HG02970 (cell line): Measurements from ENCODE around the gene DYNC2LI1.
A peak's percentile ranks its signal among the peaks of the same experiment; 100 is the strongest.
"Not testable (repeated sequence)": the region's sequence is repeated elsewhere in the genome, so short reads cannot be mapped to it uniquely, and the experiment has no call there.

Experiments used
- ATAC-seq: cut with Tn5 transposase; IDR thresholded peaks from one replicate; pipeline ENCODE4 v1.9.1; 2021; ENCODE audit warnings: mild to moderate bottlenecking, moderate library complexity, moderate number of reproducible peaks; ENCODE audit not compliant: unreplicated experiment, low FRiP score

The DYNC2LI1 gene

DNA sequence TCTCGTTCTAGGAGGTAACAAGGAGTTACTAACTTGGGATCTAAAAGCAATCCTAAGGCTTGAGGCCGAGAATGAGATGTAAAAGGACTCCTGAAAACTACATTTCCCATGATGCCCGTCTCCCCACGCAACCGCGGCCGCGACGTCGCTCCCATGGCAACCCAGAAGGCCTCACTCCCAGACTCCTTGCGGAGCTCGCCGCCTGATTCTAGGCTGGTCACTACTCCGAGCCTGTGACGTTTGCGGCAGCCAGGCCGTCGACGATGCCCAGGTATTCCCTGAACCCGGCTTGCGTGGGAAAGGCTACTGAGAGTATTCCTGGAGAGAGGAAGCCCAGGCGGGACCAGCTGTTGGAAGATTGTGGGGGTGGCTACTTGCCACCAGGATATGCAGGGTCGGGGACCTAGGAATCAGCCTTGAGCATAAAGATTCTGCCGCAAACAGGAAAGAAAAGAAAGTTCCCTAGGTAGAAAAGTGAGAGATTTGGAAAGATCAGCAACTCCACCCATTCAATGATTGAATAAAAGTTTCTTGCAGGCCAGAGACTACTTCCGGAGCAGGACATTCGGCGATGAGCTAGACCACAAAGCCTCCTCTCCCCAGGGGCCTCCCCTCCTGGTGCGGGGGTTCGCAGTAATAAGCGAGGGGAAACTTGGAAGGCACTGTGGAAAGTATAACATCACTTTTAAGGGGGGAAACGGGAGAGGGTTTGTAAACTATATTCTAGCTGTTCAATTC lies at the start of gene DYNC2LI1:
TSS of gene DYNC2LI1 (plus strand) at position 164 of the 738 bp plus-strand sequence. CDS start at position 264, 100 bp downstream.
- peak; percentile 99 for ATAC-seq

DNA sequence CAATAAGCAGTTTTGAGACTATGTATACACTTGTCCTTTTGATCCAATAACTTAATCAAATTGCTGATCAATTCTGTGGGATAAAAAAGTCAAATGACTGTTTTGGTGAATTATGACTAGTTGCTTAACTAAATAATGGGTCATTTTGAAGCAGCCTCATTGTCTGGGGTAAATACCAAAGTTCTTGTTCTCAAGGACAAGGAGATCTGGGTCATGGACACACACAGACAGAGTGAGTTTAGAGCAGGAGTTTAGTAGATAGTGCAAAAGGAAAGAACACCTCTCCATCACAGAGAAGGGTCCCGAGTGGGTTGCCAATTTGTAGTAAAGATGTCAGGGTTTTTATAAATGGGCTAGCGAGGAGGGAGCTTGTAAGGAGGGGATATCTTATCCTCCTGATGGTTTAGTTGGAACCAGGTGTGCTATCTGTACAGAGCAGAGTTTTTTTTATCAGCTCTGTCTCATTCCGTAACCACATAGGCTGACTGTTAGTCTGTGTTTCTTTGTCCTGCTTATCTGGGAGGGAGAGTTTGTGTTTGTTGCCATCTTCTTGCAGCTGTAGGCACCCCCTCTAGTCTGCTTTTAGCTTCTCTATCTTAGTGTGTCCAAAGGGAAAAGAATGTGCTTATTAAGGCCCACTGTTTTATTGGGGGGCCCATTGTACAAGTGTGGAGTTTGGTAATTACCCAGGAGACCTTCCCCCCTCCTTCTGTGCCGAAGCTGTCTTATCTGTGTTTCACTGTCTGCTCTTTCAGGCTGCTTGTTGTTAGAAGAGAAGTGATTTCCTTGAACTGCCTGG lies 48.9 kb upstream of the DYNC2LI1 start:
- no peak for ATAC-seq

DNA sequence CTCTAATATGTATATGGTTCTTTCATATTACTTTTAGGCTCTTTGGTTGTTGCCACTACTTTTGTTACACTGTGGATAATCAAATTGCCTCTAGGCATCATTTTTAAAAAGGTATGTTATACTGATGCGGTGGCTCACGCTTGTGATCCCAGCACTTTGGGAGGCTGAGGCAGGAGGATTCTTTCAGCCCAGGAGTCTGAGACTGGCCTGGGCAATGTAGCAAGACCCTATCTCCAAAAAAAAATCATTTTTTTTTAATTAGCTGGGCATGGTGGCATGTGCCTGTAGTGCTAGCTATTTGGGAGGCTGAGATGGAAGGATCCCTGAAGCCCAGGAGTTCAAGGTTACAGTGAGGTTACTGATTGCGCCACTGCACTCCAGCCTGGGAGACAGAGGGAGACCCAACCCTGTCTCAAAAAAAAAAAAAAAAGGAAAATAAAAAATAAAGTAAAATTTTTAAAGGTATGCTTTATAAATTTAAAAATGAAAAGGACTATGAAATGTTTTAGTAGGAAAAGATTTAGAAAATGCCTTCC lies 48.1 kb upstream of the DYNC2LI1 start:
- ATAC-seq = no peak

DNA sequence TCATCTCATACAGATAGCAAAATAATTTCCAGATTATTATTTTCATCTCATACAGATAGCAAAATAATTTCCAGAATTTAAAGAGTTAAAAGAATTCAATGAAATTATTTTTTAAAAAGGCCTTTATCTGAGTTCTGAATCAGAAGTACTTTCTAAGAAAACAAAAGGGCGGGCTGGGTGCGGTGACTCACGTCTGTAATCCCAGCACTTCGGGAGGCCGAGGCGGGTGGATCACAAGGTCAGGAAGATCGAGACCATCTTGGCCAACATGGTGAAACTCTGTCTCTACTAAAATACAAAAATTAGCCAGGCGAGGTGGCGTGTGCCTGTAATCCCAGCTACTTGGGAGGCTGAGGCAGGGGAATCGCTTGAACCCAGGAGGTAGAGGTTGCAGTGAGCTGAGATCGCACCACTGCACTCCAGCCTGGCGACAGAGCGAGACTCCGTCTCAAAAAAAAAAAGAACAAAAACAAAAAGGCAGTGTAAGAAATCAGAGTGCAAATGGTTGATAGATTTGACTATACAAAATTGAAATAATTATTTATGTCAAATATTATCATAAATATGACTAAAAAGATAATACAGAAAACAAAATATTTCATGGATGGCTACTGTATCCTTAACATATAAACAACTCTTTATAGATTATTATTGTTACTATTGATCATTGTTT lies 46.7 kb upstream of the DYNC2LI1 start:
- ATAC-seq = not testable (repeated sequence)

DNA sequence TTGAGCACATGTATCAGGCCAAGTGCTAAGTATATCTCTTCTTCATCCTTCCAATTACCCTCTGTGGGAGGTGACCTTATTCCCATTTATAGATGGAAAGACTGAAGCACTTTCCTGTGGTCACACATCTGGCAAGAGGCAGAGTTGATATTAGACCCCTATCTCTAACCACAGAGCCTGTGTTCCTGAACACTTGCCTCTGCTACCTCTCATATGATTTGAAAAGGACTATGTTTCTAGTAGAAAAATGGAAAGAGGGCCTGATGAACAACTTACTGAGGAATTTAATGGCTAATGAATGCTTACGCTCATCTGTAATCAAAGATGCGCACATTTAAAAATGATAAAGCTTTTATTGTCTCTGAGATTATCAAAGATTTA lies 46.2 kb upstream of the DYNC2LI1 start:
- no peak for ATAC-seq

GRCh38 chr2:43729491-43730174 lies 44.2 kb upstream of the DYNC2LI1 start:
- ATAC-seq = no peak

DNA sequence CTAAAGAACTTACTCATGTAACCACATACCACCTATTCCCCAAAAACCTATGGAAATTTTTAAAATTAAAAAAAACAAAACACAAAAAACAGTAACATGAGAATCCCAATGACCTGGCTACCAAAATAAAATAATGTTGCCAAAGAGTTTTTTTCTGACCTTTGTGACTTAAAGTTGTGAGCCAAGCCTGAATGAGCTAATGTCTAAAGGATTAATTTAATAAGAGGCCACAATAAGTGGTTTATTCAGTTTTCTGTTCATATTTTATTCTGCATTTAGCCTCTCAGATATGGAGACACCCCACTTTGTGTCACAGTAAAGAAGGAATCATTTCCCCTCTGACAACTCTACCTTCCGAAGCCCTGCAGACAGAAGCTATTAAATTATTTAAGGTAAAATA lies 42.6 kb upstream of the DYNC2LI1 start:
- ATAC-seq = no peak

DNA sequence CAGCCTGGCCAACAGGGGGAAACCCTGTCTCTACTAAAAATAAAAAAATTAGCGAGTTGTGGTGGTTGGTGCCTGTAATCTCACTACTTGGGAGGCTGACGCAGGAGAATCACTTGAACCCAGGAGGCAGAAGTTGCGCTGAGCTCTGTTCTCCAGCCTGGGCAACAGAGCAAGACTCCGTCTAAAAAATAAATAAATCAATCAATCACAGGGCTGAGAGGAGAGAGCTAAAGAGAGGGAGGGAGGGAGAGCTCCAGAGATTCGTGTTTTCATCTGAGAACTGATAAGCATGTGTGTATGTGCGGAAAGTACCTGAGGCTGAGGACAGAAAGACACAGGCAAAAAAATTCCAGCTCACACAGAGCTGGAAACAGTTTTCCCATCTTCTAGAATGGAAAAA lies 37.2 kb upstream of the DYNC2LI1 start:
- no peak for ATAC-seq

- no peak for ATAC-seq
Measured at GRCh38 chr2:43737097-43737854, 36.6 kb upstream of the DYNC2LI1 start.

- no peak for ATAC-seq
Measured at GRCh38 chr2:43737855-43738254, 36.0 kb upstream of the DYNC2LI1 start.

DNA sequence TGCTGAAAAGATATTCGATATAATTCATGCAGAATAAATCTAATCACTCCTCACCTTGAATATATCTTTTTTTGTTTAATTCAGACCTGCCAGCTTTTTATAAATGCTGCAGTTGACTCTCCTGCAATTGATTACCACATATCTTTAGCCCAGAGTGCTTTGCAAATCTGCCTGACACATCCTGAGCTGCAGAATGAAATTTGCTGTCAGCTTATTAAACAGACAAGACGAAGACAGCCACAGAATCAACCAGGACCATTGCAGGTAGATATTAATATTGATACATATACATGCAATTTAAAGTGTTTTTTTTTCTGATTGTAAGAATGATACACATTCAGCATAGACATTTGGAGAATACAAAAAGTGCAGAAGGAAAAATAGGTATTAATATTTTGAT lies 35.6 kb upstream of the DYNC2LI1 start:
- ATAC-seq = no peak

DNA sequence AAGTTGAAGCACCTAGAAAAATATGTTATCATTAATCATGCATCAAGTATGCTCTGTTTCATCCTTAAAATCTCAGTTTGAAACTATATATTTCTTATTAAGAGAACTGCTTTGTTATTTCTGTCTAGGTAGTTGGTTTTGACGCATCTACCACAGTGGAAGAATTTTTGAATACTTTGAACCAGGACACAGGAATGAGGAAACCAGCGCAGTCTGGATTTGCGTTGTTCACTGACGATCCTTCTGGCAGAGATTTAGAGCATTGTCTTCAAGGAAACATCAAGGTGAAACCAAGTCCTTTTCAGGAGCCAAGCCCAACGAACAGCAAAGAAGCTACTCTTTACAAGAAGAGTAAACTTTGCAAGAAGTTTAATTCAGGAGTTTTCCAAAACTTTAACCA lies 30.1 kb upstream of the DYNC2LI1 start:
- ATAC-seq = no peak

DNA sequence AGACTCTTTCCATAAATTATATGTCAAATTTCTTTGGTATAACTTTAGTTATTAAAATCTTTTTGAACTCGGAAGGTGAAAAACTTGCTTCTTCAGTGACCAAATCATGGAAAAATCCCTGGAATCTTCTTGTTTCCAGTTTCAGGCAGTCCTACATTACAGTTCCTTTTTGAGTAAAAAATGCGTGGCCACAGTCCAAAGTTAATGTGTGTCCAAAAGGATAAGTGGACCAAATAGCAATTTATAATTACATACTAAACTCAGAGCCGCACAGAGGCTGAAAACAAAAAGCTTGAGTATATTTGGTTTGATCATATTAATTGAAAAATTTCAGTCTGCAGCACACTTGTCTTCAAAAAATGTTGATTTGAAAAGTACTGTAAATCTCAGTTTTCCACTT lies 28.4 kb upstream of the DYNC2LI1 start:
- no peak for ATAC-seq

DNA sequence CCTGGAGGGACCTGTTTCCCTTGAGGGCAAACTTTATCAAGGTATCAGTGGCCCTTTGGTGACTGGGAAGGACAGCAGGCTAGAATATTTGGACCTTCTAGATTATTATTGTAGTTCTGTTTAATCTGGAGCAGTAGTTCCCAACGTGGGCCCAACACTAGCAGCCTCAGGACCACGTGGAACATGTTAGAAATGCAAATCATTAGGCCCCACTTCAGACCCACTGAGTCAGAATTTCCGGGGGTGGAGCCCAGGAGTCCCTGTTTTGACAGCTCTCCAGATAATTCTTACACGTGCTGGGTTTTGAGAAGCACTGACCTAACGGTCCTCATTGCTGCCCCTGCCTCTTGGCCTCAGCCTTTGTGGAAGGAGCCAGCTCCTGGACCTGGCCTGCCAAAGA lies 25.5 kb upstream of the DYNC2LI1 start:
- no peak for ATAC-seq

DNA sequence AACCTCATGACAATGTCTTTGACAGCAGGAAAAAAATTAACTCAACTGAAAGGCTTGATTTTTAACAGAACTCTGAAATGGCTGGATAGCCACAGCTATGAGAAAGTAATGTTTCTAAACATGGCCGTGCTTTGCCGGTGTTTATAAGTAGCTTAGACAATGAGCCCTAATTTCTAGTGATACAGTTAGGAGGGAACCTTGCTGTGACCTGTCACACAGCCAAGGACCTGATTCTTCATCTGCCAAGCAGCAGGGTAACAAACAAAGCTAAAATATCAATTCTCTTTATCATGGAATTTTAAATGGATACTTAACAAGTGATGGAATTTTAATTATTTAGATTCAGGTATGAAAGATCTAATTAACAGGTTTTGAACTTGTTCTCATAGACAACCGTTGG lies 24.3 kb upstream of the DYNC2LI1 start:
- no peak for ATAC-seq

DNA sequence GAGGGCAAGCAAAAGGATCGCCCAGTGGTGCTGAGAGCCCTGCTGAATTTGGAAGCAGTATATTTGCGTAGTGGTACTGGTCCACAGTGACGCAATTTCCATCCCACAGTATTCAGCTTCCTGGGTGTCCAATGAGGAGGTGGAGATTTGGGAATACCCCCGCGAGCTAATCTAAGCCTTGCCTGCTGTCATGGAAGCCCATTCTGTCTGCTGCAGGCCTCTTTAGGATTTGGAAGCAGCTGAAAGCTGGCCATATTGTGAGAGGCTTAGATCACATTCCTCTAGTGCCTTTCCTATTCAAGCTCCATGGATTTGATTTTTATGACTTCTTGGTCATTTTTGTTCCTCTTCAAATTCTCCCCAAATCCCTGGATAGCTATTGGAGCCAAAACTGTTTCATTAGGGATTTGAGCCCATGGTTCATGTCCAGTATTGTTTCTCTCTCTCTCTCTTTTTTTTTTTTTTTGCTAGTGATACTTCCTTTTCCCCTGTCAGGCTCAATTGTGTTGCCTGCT lies 22.3 kb upstream of the DYNC2LI1 start:
- no peak for ATAC-seq

DNA sequence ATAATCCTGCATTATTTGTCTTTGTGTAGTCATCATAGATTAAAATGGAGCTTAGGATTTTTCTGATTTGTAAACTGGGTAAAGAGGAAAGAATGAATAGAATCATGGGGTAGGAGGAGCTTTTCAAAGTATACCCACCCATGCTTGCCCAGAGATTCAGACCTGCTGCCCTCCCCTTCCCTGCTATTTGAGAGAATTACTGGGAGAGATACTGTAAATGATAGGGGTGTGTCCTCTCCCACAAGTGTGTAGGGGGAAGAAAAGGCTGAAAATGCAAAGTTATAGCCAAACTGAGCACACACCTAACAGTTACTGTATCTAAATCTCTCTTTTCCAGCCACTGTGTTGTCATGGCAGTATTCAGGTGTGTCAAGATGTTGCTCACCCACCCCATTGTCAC lies 21.5 kb upstream of the DYNC2LI1 start:
- ATAC-seq = no peak

DNA sequence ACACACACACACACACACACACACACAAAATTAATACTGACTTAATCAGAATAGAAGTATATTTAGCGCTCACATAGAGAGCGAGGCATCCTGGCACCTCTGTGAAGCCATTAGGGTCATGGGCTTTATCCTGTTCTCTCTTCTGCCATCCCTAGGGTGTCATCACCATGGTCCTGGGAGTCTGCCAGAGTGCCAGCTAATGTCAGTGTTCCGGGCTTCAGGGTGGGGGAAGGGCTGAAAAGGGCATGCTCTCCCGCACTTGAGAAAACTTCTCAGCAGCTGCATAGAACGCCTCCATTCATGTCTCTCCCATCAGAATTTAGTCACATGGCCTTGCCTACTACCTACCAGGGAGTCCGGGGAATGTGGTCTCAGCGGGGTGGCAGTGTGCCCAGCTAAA lies 19.7 kb upstream of the DYNC2LI1 start:
- no peak for ATAC-seq

DNA sequence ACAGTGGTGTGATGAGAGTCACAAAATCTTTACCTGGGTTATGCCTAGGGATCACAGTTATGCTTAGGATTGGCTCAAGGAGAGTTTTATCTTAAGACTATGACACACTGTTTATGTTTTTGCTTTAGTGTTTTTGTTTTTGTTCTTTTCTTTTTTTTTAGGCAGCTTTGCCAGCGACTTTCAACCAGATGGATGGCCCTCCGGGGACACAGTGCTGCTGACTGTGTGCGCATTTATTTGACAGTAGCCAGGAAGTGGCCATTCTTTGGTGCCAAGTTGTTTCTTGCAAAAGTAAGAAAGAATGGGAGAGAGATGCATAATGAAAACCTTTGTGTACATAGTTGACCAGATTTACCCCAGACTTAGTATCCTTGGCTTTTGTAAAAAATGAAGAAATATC lies 15.1 kb upstream of the DYNC2LI1 start:
- no peak for ATAC-seq

DNA sequence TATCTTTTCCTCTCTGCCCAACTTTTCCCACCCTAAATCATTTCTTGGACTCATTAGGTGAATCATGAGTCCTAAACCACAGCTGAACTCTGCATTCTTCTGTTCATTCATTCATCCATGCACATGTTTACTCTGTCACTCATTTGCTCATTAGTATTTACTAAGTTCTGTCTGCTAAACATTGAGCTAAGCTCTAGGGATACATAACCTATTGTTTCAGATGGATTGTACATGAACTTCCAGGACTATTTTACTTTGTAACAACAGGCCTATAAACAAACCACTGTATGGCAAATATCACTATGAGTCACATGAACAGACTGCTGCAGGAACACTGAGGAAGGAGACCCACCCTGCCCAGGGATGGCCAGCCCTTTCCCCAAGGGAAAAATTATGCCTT lies 14.6 kb upstream of the DYNC2LI1 start:
- ATAC-seq = no peak
